Measurements from ENCODE around the gene VWA5B1.

VWA5B1 gene

GRCh38 chr1:20349971-20350370 lies 59.3 kb downstream of the VWA5B1 start:
- DNase-seq: no peak

- DNase-seq: no peak
These were observed 59.7 kb downstream of the VWA5B1 start for GRCh38 chr1:20350421-20350820.

- no peak for DNase-seq
These were observed 61.4 kb downstream of the VWA5B1 start for GRCh38 chr1:20351911-20352701.

GRCh38 chr1:20353836-20354235 lies 63.2 kb downstream of the VWA5B1 start:
- DNase-seq: no peak

GRCh38 chr1:20354610-20355009 lies 63.9 kb downstream of the VWA5B1 start:
- DNase-seq: no peak

GRCh38 chr1:20355101-20355827 lies 64.6 kb downstream of the VWA5B1 start:
- DNase-seq: no peak

- DNase-seq: no peak
These were observed 65.4 kb downstream of the VWA5B1 start for GRCh38 chr1:20355828-20356735.

- no peak for DNase-seq
These were observed 66.3 kb downstream of the VWA5B1 start for GRCh38 chr1:20356850-20357459.

- no peak for DNase-seq
These were observed 67.1 kb downstream of the VWA5B1 start for GRCh38 chr1:20357796-20358195.

- no peak for DNase-seq
These were observed 68.1 kb downstream of the VWA5B1 start for GRCh38 chr1:20358761-20359263.

- DNase-seq: no peak
These were observed 69.0 kb downstream of the VWA5B1 start for GRCh38 chr1:20359451-20360330.

GRCh38 chr1:20361401-20361800 lies 70.7 kb downstream of the VWA5B1 start:
- no peak for DNase-seq

GRCh38 chr1:20361805-20362381 lies 71.2 kb downstream of the VWA5B1 start:
- DNase-seq: peak in 2 of 3 donors; percentile 29 to 45

GRCh38 chr1:20362856-20363255 lies 72.2 kb downstream of the VWA5B1 start:
- no peak for DNase-seq

- no peak for DNase-seq
These were observed 74.9 kb downstream of the VWA5B1 start for GRCh38 chr1:20365421-20366055.

GRCh38 chr1:20366056-20366462 lies 75.4 kb downstream of the VWA5B1 start:
- no peak for DNase-seq

GRCh38 chr1:20366463-20367115 lies 75.9 kb downstream of the VWA5B1 start:
- DNase-seq: no peak

- DNase-seq: peak in 2 of 3 donors; percentile 9 to 21
These were observed 76.5 kb downstream of the VWA5B1 start for GRCh38 chr1:20367116-20367585.

GRCh38 chr1:20367626-20368025 lies 77.0 kb downstream of the VWA5B1 start:
- DNase-seq: no peak

Measured in suppressor macrophage treated with lipopolysaccharide for 1 hour (primary cell).